Activated CD4-positive, alpha-beta T cell treated with anti-CD3 and anti-CD28 coated beads, Interleukin-2, amount 50 U/mL, for 1 hour (primary cell): ENCODE data around the gene RNASEH2C.

Experiments
- DNase-seq: peaks from one replicate; pipeline ENCODE4 v3.0.0-alpha.2; 2020

The RNASEH2C gene

GRCh38 chr11:65680192-65680743, 40.3 kb downstream of the RNASEH2C start:
- no peak for DNase-seq

DNA sequence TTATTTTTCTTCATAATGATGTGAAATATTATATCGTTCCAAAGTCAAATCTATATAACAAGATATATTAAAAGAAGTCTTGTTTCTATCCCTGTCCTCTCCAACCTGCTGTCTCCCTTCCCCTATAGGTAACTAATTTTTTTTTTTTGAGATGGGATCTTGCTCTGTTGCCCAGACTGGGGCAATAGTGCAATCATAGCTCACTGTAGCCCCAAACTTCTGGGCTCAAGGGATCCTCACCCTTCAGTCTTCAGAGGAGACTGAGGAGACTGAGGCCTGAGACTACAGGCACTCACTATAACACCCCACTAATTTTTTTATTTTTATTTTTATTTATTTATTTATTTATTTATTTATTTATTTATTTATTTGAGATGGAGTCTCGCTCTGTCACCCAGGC, 47.6 kb downstream of the RNASEH2C start:
- no peak for DNase-seq

- DNase-seq: no peak
Observed at GRCh38 chr11:65672180-65672860, 48.3 kb downstream of the RNASEH2C start.
